ENCODE measurements around the gene STAM.

STAM gene

DNA sequence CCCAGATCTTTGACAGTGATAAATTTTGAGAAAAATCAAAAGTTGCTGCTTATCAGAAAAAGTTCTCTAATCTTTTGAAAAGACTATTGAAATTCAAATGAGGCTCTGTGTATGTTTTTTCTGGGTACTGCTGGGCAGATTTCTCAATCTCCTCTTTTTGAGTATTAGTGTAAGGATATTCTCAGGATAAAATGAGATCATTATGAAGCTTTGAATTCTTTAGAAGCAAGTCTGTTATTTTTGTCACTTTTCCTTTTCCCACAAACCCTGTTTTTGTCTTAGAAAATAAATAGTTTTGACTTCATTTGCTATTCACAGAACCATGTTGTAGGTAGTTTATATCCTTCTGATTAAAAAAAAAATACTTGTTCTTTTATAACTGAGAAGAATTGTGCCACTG is 7.9 kb downstream of the STAM start:
- no peak overlapping the region for H2AFZ ChIP-seq (ENCODE audit: low read length)
- DNase-seq = no peak
- H3K27me3 ChIP-seq (replicated peaks; ENCODE audit: insufficient read depth, low read length) = no peaks in the 10 kb centered on the region
- no peaks in the 10 kb centered on the region for H4K20me1 ChIP-seq (ENCODE audit: insufficient read depth, low read length)
- H3K79me2 ChIP-seq (ENCODE audit: low read length) = peaks cover 98% of the 10 kb centered on the region
- H3K4me2 ChIP-seq (ENCODE audit: low read depth, low read length) = no peak overlapping the region
- H3K4me1 ChIP-seq (ENCODE audit: low read length) = no peaks in the 10 kb centered on the region
- no peak overlapping the region for H3K4me3 ChIP-seq (ENCODE audit: low read length)
- TF ChIP-seq EZH2 (optimal IDR thresholded peaks at IDR 0.05; ENCODE audit: low read depth, low read length) = no peak
- TF ChIP-seq, protein P1, sequence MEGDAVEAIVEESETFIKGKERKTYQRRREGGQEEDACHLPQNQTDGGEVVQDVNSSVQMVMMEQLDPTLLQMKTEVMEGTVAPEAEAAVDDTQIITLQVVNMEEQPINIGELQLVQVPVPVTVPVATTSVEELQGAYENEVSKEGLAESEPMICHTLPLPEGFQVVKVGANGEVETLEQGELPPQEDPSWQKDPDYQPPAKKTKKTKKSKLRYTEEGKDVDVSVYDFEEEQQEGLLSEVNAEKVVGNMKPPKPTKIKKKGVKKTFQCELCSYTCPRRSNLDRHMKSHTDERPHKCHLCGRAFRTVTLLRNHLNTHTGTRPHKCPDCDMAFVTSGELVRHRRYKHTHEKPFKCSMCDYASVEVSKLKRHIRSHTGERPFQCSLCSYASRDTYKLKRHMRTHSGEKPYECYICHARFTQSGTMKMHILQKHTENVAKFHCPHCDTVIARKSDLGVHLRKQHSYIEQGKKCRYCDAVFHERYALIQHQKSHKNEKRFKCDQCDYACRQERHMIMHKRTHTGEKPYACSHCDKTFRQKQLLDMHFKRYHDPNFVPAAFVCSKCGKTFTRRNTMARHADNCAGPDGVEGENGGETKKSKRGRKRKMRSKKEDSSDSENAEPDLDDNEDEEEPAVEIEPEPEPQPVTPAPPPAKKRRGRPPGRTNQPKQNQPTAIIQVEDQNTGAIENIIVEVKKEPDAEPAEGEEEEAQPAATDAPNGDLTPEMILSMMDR (IDR thresholded peaks at IDR 0.05; ENCODE audit: low read length) = no peak
- TF ChIP-seq EZH2phosphoT487 (IDR thresholded peaks at IDR 0.05; ENCODE audit: low read length) = no peak
- H3K9me2 ChIP-seq (replicated peaks; ENCODE audit: insufficient read depth, low read length) = no peaks in the 10 kb centered on the region
- H3K27ac ChIP-seq (ENCODE audit: low read length) = no peak overlapping the region
- H3K9ac ChIP-seq (ENCODE audit: low read length) = no peak overlapping the region
- no peaks in the 10 kb centered on the region for H3K9me3 ChIP-seq (replicated peaks; ENCODE audit: insufficient read depth, low read length)
- H3F3A ChIP-seq (ENCODE audit: insufficient read depth, low read length) = no peaks in the 10 kb centered on the region
- peaks cover 4% of the 10 kb centered on the region; the same call in 1 of the 2 replicates for H3K36me3 ChIP-seq (replicated peaks; ENCODE audit: insufficient read depth, low read length)

DNA sequence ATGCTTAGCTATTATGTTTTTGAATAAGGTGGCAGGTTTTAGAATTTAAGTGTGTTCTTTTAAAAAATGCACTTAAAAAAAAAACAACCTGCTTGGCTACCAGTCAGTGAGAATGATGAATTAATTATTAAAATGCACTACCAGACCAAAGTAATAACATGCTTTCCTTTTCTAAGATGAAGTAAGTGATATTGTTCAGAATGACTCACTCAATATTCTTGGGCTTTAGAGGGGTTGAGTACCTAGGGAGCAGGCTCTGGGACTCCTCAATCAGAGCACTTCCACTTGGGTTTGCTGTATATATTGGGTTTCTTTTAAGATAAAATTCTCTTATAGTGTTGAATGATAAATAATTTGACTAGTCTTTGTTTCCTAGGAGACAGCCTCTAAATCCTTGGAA is 8.6 kb downstream of the STAM start:
- Histone ChIP-seq H3K79me2 (ENCODE audit: low read length) (peaks cover 98% of the 10 kb centered on the region), H3K36me3 (replicated peaks; ENCODE audit: insufficient read depth, low read length) (peaks cover 4% of the 10 kb centered on the region; the same call in 1 of the 2 replicates), H3K27me3 (replicated peaks; ENCODE audit: insufficient read depth, low read length) (no peaks in the 10 kb centered on the region), H4K20me1 (ENCODE audit: insufficient read depth, low read length) (no peaks in the 10 kb centered on the region), H3K9me3 (replicated peaks; ENCODE audit: insufficient read depth, low read length) (no peaks in the 10 kb centered on the region), H2AFZ (ENCODE audit: low read length) (no peak overlapping the region), H3K4me1 (ENCODE audit: low read length) (no peaks in the 10 kb centered on the region), H3K4me2 (ENCODE audit: low read depth, low read length) (no peak overlapping the region), H3K9ac (ENCODE audit: low read length) (no peak overlapping the region), H3F3A (ENCODE audit: insufficient read depth, low read length) (no peaks in the 10 kb centered on the region), H3K27ac (ENCODE audit: low read length) (no peak overlapping the region), H3K4me3 (ENCODE audit: low read length) (no peak overlapping the region), H3K9me2 (replicated peaks; ENCODE audit: insufficient read depth, low read length) (no peaks in the 10 kb centered on the region)
- no peak for DNase-seq
- TF ChIP-seq EZH2 (optimal IDR thresholded peaks at IDR 0.05; ENCODE audit: low read depth, low read length) (no peak), EZH2phosphoT487 (IDR thresholded peaks at IDR 0.05; ENCODE audit: low read length) (no peak)
- TF ChIP-seq, protein P1 (IDR thresholded peaks at IDR 0.05; ENCODE audit: low read length) = no peak

DNA sequence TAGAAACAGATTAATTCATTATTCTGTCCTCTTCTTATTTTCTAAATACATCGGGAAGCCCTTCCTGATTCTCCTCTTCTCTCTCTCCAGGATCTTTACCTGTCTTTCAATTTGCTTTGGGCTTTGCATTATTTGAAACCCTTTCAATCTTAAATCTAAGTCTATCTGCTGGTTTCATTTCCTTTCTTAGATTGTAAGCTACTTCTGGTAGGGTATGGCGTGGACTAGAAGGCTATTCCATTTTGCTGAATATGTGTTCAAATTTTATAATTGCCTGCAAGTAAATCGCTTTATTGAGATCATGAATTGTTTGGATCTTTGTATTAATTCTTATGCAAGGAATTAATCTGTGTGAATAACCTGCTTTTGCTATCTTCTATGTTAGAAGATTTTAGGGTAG is 11.1 kb downstream of the STAM start:
- Histone ChIP-seq H3F3A (ENCODE audit: insufficient read depth, low read length) (no peaks in the 10 kb centered on the region), H3K4me1 (ENCODE audit: low read length) (no peaks in the 10 kb centered on the region), H3K4me2 (ENCODE audit: low read depth, low read length) (no peak overlapping the region), H3K9ac (ENCODE audit: low read length) (no peak overlapping the region), H3K27ac (ENCODE audit: low read length) (no peak overlapping the region), H3K36me3 (replicated peaks; ENCODE audit: insufficient read depth, low read length) (peaks cover 4% of the 10 kb centered on the region; the same call in 1 of the 2 replicates), H3K79me2 (ENCODE audit: low read length) (peaks cover 96% of the 10 kb centered on the region), H3K4me3 (ENCODE audit: low read length) (no peak overlapping the region), H2AFZ (ENCODE audit: low read length) (no peak overlapping the region), H3K9me3 (replicated peaks; ENCODE audit: insufficient read depth, low read length) (no peaks in the 10 kb centered on the region), H4K20me1 (ENCODE audit: insufficient read depth, low read length) (no peaks in the 10 kb centered on the region), H3K27me3 (replicated peaks; ENCODE audit: insufficient read depth, low read length) (no peaks in the 10 kb centered on the region), H3K9me2 (replicated peaks; ENCODE audit: insufficient read depth, low read length) (no peaks in the 10 kb centered on the region)
- no peak for TF ChIP-seq EZH2 (optimal IDR thresholded peaks at IDR 0.05; ENCODE audit: low read depth, low read length)
- TF ChIP-seq EZH2phosphoT487 (IDR thresholded peaks at IDR 0.05; ENCODE audit: low read length) = no peak
- TF ChIP-seq, protein P1 (IDR thresholded peaks at IDR 0.05; ENCODE audit: low read length) = no peak
- no peak for DNase-seq

Measured in MM.1S (cell line).